Colonic mucosa (tissue), 4 donors: ENCODE data around the gene CCM2. TPM values are rescaled to one million over a fixed set of nuclear protein-coding genes. Genes with fewer than 3 reads are reported as not detected.

Source experiments
- DNase-seq: peaks from one replicate; pipeline ENCODE4 v3.0.0-alpha.2; 2020
- H3K27ac ChIP-seq: fragments of 200-600 bp; one replicate; pipeline ENCODE4 v1.8.0; 2021
- H3K27me3 ChIP-seq: fragments of 200-600 bp; one replicate; pipeline ENCODE4 v1.8.0; 2021
- H3K36me3 ChIP-seq: fragments of 200-600 bp; one replicate; pipeline ENCODE4 v1.8.0; 2021
- H3K4me1 ChIP-seq: fragments of 200-600 bp; one replicate; pipeline ENCODE4 v1.8.0; 2021; ENCODE audit warnings: mild to moderate bottlenecking
- H3K4me3 ChIP-seq: fragments of 200-600 bp; one replicate; pipeline ENCODE4 v1.8.0; 2021
- H3K9ac ChIP-seq, 2 donors: one replicate each; pipeline ENCODE4 v1.7.0; 2013; ENCODE audit warnings: control low read depth in 2 of 2, low read depth in 2 of 2, low read length in 2 of 2
- H3K9me3 ChIP-seq: fragments of 200-600 bp; one replicate; pipeline ENCODE4 v1.8.0; 2021
- intact Hi-C: fragments of 100-400 bp; cut with DNase I; formaldehyde crosslinking; loops from one replicate; pipeline ENCODE4 v1.14.1; 2022
- total RNA-seq, 2 donors: library from RNA; stranded (reverse); fragmentation: NEBNext Ultra II Directional in 1 of 2; extraction: Animal tissue kit (Norgen Biotek cat#: 25700) in 1 of 2; gene quantifications; one replicate each; pipeline ENCODE4 v1.2.1, GENCODE V29; 2021
- TF ChIP-seq, protein P1 (sequence below): fragments of 200-600 bp; IDR thresholded peaks from one replicate; pipeline ENCODE4 v1.8.0; 2022; ENCODE audit warnings: antibody characterized with exemption, mild to moderate bottlenecking
- donor health status: healthy.
- donor health status: DM: no; HTN: no; CAD: no.
- donor health status: DM: no; HTN: no; CAD: no.

CCM2 gene
- total RNA-seq, 2 donors from 2014 or later: 34.8 to 38.0 TPM

DNA sequence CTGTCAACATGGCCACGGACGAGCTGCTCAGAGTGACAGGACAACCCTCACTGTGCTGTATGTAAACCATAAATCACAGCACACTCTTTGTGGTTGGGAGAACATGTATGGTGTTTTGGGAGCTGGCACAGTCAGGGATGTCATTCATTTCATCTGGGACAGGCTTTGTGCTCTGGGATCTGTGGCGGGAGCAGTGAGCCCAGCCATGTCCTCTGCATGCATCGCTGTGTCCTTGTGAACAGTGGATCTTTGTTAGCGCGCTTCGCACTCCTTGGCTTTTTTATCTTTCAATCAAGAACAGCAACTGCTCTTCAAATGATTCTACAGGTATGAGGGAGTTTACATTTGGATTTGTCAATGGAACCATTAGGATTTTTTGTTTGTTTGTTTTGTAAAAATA, 7.1 kb downstream of the CCM2 start:
- H3K9me3 ChIP-seq: no peaks in the 10 kb centered on the region
- intact Hi-C loops: no loop called here
- no peaks in the 10 kb centered on the region for H3K36me3 ChIP-seq
- TF ChIP-seq, protein P1, sequence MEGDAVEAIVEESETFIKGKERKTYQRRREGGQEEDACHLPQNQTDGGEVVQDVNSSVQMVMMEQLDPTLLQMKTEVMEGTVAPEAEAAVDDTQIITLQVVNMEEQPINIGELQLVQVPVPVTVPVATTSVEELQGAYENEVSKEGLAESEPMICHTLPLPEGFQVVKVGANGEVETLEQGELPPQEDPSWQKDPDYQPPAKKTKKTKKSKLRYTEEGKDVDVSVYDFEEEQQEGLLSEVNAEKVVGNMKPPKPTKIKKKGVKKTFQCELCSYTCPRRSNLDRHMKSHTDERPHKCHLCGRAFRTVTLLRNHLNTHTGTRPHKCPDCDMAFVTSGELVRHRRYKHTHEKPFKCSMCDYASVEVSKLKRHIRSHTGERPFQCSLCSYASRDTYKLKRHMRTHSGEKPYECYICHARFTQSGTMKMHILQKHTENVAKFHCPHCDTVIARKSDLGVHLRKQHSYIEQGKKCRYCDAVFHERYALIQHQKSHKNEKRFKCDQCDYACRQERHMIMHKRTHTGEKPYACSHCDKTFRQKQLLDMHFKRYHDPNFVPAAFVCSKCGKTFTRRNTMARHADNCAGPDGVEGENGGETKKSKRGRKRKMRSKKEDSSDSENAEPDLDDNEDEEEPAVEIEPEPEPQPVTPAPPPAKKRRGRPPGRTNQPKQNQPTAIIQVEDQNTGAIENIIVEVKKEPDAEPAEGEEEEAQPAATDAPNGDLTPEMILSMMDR: no peak
- H3K4me1 ChIP-seq: no peaks in the 10 kb centered on the region
- no peak overlapping the region for H3K4me3 ChIP-seq
- H3K27me3 ChIP-seq: no peaks in the 10 kb centered on the region
- no peak for DNase-seq
- no peak overlapping the region for H3K27ac ChIP-seq
- H3K9ac ChIP-seq: no peak overlapping the region

DNA sequence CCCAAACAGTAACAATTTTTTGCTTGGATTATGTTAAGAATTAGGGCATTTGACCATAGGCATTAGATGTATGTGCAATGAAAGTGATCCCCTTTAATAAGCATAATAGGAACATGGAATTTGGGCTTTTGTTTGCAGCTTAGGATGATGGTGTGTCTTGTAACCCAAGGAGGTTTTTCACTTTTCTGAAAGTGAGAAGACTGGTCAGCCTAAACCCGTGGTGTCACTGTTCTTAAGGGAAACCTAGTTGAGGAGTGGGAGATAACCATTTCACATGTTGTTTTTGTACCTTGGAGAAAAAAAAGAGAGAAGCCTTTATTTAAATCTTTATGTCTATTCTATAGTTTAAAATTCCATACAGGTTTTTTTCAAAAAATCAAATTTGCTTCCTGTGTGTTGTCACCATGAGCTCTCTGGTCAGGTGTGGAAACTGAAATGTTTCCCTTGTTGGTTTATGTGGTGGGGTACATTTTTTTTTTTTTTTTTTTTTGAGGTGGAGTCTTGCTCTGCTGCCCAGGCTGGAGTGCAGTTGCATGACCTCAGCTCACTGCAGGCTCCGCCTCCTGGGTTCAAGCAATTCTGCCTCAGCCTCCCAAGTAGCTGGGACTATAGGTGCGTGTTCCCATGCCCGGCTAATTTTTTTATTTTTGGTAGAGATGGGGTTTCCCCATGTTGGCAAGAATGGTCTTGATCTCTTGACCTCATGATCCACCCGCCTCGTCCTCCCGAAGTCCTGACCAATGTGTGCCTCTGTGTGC, 7.7 kb downstream of the CCM2 start:
- Histone ChIP-seq H3K36me3 (no peaks in the 10 kb centered on the region), H3K4me1 (no peaks in the 10 kb centered on the region), H3K4me3 (no peak overlapping the region), H3K9ac (no peak overlapping the region), H3K9me3 (no peaks in the 10 kb centered on the region), H3K27ac (no peak overlapping the region), H3K27me3 (no peaks in the 10 kb centered on the region)
- no peak for DNase-seq
- intact Hi-C loops: no loop called here
- TF ChIP-seq, protein P1: no peak

DNA sequence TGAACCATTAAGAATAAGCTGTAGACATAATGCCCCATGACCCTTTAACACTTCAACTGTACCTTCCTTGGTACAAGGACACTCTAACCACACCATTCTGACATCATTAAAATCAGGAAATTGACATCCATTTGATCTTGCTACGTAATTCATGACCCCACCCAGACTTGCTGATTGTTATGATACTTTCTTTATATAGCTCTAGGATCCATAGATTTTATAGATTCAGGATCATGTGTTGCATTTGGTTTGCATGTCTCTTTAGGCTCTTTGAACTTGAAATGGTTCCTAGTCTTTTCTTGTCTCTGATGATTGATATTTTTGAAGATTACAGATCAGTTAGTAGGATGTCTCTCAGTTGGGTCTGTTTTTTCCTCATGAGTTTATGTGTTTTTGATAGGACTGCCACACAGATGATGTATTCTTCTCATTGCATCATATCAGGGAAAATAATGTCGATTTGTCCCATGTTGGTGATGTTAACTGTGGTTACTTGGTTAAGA, 13.5 kb downstream of the CCM2 start:
- no peaks in the 10 kb centered on the region for H3K27me3 ChIP-seq
- H3K36me3 ChIP-seq: no peaks in the 10 kb centered on the region
- no peak overlapping the region for H3K4me3 ChIP-seq
- intact Hi-C loops: no loop called here
- no peak overlapping the region for H3K27ac ChIP-seq
- H3K9me3 ChIP-seq: no peaks in the 10 kb centered on the region
- DNase-seq: no peak
- TF ChIP-seq, protein P1: no peak
- no peak overlapping the region for H3K9ac ChIP-seq
- no peaks in the 10 kb centered on the region for H3K4me1 ChIP-seq

DNA sequence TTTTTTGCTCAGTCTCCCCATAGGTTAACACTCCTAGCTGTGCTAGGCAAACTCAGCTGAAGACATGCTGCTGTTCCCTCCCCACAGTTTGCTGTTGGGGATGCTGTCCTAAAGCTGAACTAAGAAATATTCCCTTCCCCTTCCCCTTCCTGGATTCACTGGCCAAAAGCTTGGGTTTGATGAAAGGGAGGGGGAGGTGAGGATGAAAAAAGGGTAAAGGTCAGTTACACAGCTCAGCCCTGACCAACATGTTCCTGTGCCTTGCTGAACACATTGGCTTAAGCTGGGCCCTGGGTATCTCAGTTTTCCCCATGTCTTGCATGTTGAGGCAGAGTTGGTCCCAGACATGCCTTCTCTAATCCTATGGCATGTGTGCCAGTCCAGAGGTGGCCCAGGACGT, 15.3 kb downstream of the CCM2 start:
- TF ChIP-seq, protein P1: no peak
- intact Hi-C loops: no loop called here
- Histone ChIP-seq H3K27me3 (no peaks in the 10 kb centered on the region), H3K27ac (no peak overlapping the region), H3K9ac (no peak overlapping the region), H3K4me3 (no peak overlapping the region), H3K9me3 (no peaks in the 10 kb centered on the region), H3K4me1 (no peaks in the 10 kb centered on the region), H3K36me3 (no peaks in the 10 kb centered on the region)
- DNase-seq: no peak

DNA sequence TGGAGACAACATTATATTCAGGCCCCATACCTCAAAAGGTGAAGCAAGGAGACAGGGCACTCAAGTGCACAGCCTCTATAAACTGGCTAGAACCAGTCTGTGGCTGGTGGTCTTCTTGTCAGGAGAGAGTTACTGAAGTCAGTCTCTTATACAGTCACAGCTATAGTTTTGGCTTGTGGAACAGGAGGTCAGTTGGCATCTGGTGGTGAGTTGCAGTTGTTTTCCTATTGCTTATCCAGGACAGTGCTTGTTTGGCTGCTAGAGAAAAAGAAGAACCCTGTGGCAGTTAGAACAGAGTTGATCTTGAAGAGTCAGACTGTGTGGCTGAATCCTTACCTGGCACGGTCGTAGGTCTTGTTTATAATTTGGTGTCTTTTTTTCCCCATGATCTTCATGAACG, 17.3 kb downstream of the CCM2 start:
- TF ChIP-seq, protein P1: no peak
- no peaks in the 10 kb centered on the region for H3K4me1 ChIP-seq
- intact Hi-C loops: no loop called here
- H3K36me3 ChIP-seq: no peaks in the 10 kb centered on the region
- H3K9me3 ChIP-seq: no peaks in the 10 kb centered on the region
- no peak overlapping the region for H3K4me3 ChIP-seq
- H3K27ac ChIP-seq: no peak overlapping the region
- no peak for DNase-seq
- H3K27me3 ChIP-seq: no peaks in the 10 kb centered on the region
- no peak overlapping the region for H3K9ac ChIP-seq
